Endothelial cell of umbilical vein (primary cell): ENCODE data around the gene ABCG5. TPM values are rescaled to one million over a fixed set of nuclear protein-coding genes. Genes with fewer than 3 reads are reported as not detected.

ENCODE experiments used
- BruUV-seq: library from RNA; stranded (reverse); fragments of 400-500 nt; replicated peaks from 2 replicates; lab custom pipeline; 2021; lab: Mats Ljungman, UMichigan
- CTCF ChIA-PET: fragments of 300-600, 350-600 bp; sonication (Branson Sonifier 250); formaldehyde crosslinking; loops from one replicate; lab custom pipeline; 2021; ENCODE audit warnings: antibody characterized with exemption, inconsistent platforms; lab: Charles Lee
- POLR2A ChIA-PET: fragments of 300-600, 350-600 bp; sonication (Branson Sonifier 250); formaldehyde crosslinking; loops from one replicate; lab custom pipeline; 2021; ENCODE audit warnings: antibody characterized with exemption, inconsistent platforms; lab: Charles Lee
- DNase-seq: peaks from one replicate; pipeline ENCODE4 v3.0.0-alpha.2; 2011; ENCODE audit warnings: low read depth, low spot score
- FAIRE-seq: peaks from 2 replicates; lab custom pipeline; 2011; peaks lifted over from hg19 to GRCh38; lab: Jason Lieb, UNC
- H2AFZ ChIP-seq: 2 replicates; pipeline ENCODE4 v1.6.0; 2012; ENCODE audit warnings: low read depth, low read length, control low read depth, inconsistent platforms
- H3K27ac ChIP-seq: 2 replicates; pipeline ENCODE4 v1.5.1; 2011; ENCODE audit warnings: low read depth, mild to moderate bottlenecking, control low read depth, low read length, moderate library complexity; ENCODE audit not compliant: insufficient read depth
- H3K27me3 ChIP-seq, 2 experiments: 2 replicates each; pipeline versions ENCODE4 v1.6.0 to v1.6.1; 2011; ENCODE audit warnings: low read length in 2 of 2, mixed read lengths in 1 of 2; ENCODE audit not compliant: control insufficient read depth in 2 of 2, insufficient read depth in 2 of 2
- H3K36me3 ChIP-seq, 2 experiments: 2 replicates in 1 of 2; 3 replicates in 1 of 2; pipeline ENCODE4 v1.5.1; 2011; ENCODE audit warnings: low read length in 2 of 2, mild to moderate bottlenecking in 1 of 2, moderate library complexity in 1 of 2; ENCODE audit not compliant: control insufficient read depth in 2 of 2, insufficient read depth in 2 of 2; ENCODE audit errors: extremely low read depth in 1 of 2
- H3K4me1 ChIP-seq: 3 replicates; pipeline ENCODE4 v1.5.1; 2011; ENCODE audit warnings: mild to moderate bottlenecking, low read length; ENCODE audit not compliant: control insufficient read depth, insufficient read depth; ENCODE audit errors: extremely low read depth
- H3K4me2 ChIP-seq: 2 replicates; pipeline ENCODE4 v1.6.1; 2011; ENCODE audit warnings: low read length, control low read depth, mixed read lengths; ENCODE audit not compliant: insufficient read depth
- H3K4me3 ChIP-seq, 3 experiments: fragments of 200-600 bp in 1 of 3; sonication (generic), shearing (Covaris generic) in 1 of 3; replicated peaks in 1 of 3; 2 replicates each; pipeline ENCODE4 v1.5.1; 2011 to 2016; ENCODE audit warnings: control low read depth in 3 of 3, low read length in 3 of 3, mild to moderate bottlenecking in 2 of 3, inconsistent platforms in 1 of 3, low read depth in 1 of 3, moderate library complexity in 1 of 3; ENCODE audit not compliant: insufficient read depth in 1 of 3
- H3K79me2 ChIP-seq: 2 replicates; pipeline ENCODE4 v1.6.0; 2012; ENCODE audit warnings: low read length, inconsistent platforms; ENCODE audit not compliant: control insufficient read depth, insufficient read depth
- H3K9ac ChIP-seq: replicated peaks from 2 replicates; pipeline ENCODE3; 2011; ENCODE audit warnings: low read length, control low read depth; ENCODE audit not compliant: insufficient read depth; ENCODE audit errors: extremely low read depth
- H3K9me1 ChIP-seq: replicated peaks from 3 replicates; pipeline ENCODE4 v1.6.0; 2011; ENCODE audit warnings: mild to moderate bottlenecking, low read length; ENCODE audit not compliant: control insufficient read depth, insufficient read depth; ENCODE audit errors: extremely low read depth
- H3K9me3 ChIP-seq: replicated peaks from 2 replicates; pipeline ENCODE4 v1.5.1; 2012; ENCODE audit warnings: low read length, inconsistent platforms; ENCODE audit not compliant: control insufficient read depth, insufficient read depth
- H4K20me1 ChIP-seq: replicated peaks from 2 replicates; pipeline ENCODE3; 2011; ENCODE audit warnings: mild to moderate bottlenecking, low read length; ENCODE audit not compliant: control insufficient read depth, insufficient read depth; ENCODE audit errors: extremely low read depth
- CTCF ChIP-seq, 2 donors: IDR thresholded peaks; 1 replicate in 1 of 2; 2 replicates in 1 of 2; pipeline ENCODE4 v1.5.1; 2011; ENCODE audit warnings: low read length in 2 of 2, mild to moderate bottlenecking in 2 of 2, moderate library complexity in 2 of 2, control low read depth in 1 of 2, inconsistent platforms in 1 of 2, low read depth in 1 of 2; ENCODE audit not compliant: insufficient read depth in 1 of 2; ENCODE audit errors: extremely low read depth in 1 of 2
- EZH2 ChIP-seq: IDR thresholded peaks from 2 replicates; pipeline ENCODE4 v1.6.1; 2012; ENCODE audit warnings: borderline replicate concordance, low read depth, mild to moderate bottlenecking, moderate library complexity, low read length, inconsistent platforms; ENCODE audit not compliant: severe bottlenecking
- FOS ChIP-seq: IDR thresholded peaks from 2 replicates; pipeline ENCODE4 v1.6.1; 2011; ENCODE audit warnings: mild to moderate bottlenecking, low read length, moderate library complexity, borderline replicate concordance; ENCODE audit not compliant: insufficient read depth
- GATA2 ChIP-seq: IDR thresholded peaks from 2 replicates; pipeline ENCODE4 v1.7.0; 2011; ENCODE audit warnings: low read depth, mild to moderate bottlenecking, moderate library complexity, mixed read lengths, low read length; ENCODE audit not compliant: insufficient read length, insufficient read depth
- JUN ChIP-seq: IDR thresholded peaks from 2 replicates; pipeline ENCODE4 v1.6.1; 2011; ENCODE audit warnings: borderline replicate concordance, low read depth; ENCODE audit not compliant: insufficient read length, insufficient read depth
- MYC ChIP-seq: IDR thresholded peaks from one replicate; pipeline ENCODE4 v1.6.1; 2011; ENCODE audit warnings: mild to moderate bottlenecking, low read depth, low read length
- POLR2A ChIP-seq: IDR thresholded peaks from 2 replicates; pipeline ENCODE4 v1.6.1; 2012; ENCODE audit warnings: low read depth, mild to moderate bottlenecking, control low read depth, low read length
- POLR2AphosphoS5 ChIP-seq: IDR thresholded peaks from 2 replicates; pipeline ENCODE4 v1.6.1; 2012; ENCODE audit warnings: low read depth, mild to moderate bottlenecking, control low read depth, low read length, moderate library complexity; ENCODE audit not compliant: insufficient read depth
- dilution Hi-C: fragments of 300-500 bp; cut with MboI; formaldehyde crosslinking; loops from one replicate; pipeline ENCODE4 v1.15.0; 2019; ENCODE audit warnings: low sequenced_read_pairs; ENCODE audit not compliant: extremely low pct_ligation_motif_present
- intact Hi-C: fragments of 100-400 bp; cut with micrococcal nuclease; formaldehyde crosslinking; loops from one replicate; pipeline ENCODE4 v1.10.0; 2022
- polyA plus RNA-seq, 4 experiments: library from polyadenylated mRNA; depleted of rRNA in 3 of 4; stranded (reverse) in 3 of 4; unstranded in 1 of 4; fragments of >200 nt; gene quantifications; 2 replicates each; pipeline versions ENCODE4 v1.2.1 to v1.2.3, GENCODE V29; 2011 to 2012; ENCODE audit warnings: missing spikeins in 1 of 4
- total RNA-seq: library from RNA; stranded (reverse); gene quantifications from 2 replicates; pipeline ENCODE4 v1.2.3, GENCODE V29; 2021
- TF ChIP-seq, protein P1 (sequence below): IDR thresholded peaks from 2 replicates; pipeline ENCODE4 v1.6.1; 2011; ENCODE audit not compliant: insufficient read depth, insufficient read length

The ABCG5 gene
- total and polyA plus RNA-seq, 2 donors (not counting 3 experiments of a cell fraction or from before 2014, with no cell fraction given): not detected

DNA sequence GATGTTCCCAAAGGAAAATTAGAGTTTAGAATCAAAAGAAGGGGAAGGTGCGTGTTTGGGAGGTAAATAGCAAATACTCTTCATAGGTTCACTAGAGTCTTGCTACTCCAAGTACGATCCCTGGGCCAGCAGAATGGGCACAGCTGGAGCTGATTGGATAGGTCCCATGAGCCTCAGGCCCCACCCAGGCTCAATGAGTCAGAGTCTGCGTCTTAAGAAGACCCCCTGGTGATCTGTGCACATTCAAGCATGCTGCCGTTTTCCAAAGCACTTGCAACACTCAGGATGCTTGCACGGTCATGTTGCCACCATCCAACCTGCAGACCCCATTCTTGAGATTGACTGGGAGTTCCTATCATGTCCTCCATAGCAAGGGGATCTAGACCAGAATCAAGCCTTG is 40.6 kb upstream of the ABCG5 start:
- Histone ChIP-seq H3K4me3 (no peak overlapping the region), H4K20me1 (no peaks in the 10 kb centered on the region), H3K9me3 (no peaks in the 10 kb centered on the region), H3K4me2 (no peak overlapping the region), H3K9ac (no peak overlapping the region), H3K4me1 (no peaks in the 10 kb centered on the region), H2AFZ (no peak overlapping the region), H3K27me3 (peaks cover 0 to 2% of the 10 kb centered on the region in 2 experiments), H3K79me2 (no peaks in the 10 kb centered on the region), H3K9me1 (no peaks in the 10 kb centered on the region), H3K27ac (no peak overlapping the region), H3K36me3 (no peaks in the 10 kb centered on the region)
- FAIRE-seq: no peak
- TF ChIP-seq, protein P1, sequence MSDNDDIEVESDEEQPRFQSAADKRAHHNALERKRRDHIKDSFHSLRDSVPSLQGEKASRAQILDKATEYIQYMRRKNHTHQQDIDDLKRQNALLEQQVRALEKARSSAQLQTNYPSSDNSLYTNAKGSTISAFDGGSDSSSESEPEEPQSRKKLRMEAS: no peak
- no peak for TF ChIP-seq POLR2AphosphoS5
- no peak for TF ChIP-seq POLR2A
- TF ChIP-seq JUN: no peak
- TF ChIP-seq MYC: no peak
- TF ChIP-seq CTCF (IDR thresholded peaks at IDR 0.05; ENCODE audit: extremely low read depth in 1 of 2, insufficient read depth in 1 of 2, low read depth in 1 of 2, low read length in 2 of 2): no peak
- no peak for TF ChIP-seq FOS
- TF ChIP-seq EZH2: no peak
- no peak for TF ChIP-seq GATA2
- intact Hi-C loops: loop anchor here (10.0 kb wide), 1 partner anchor 1076 kb away; no protein-coding TSS in a partner anchor
- DNase-seq: no peak
- ChIA-PET POLR2A (no interaction called here), CTCF (no interaction called here)
- no TSS peak for BruUV-seq
- dilution Hi-C loops: no loop called here
